ENCODE measurements around the gene INHBC. TPM values are rescaled to one million over a fixed set of nuclear protein-coding genes. Genes with fewer than 3 reads are reported as not detected.
"Not testable (repeated sequence)": the region's sequence is repeated elsewhere in the genome, so short reads cannot be mapped to it uniquely, and the experiment has no call there.

INHBC gene, protein sequence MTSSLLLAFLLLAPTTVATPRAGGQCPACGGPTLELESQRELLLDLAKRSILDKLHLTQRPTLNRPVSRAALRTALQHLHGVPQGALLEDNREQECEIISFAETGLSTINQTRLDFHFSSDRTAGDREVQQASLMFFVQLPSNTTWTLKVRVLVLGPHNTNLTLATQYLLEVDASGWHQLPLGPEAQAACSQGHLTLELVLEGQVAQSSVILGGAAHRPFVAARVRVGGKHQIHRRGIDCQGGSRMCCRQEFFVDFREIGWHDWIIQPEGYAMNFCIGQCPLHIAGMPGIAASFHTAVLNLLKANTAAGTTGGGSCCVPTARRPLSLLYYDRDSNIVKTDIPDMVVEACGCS
- 0.27 TPM for polyA plus RNA-seq (ENCODE audit: insufficient read length)
- long read RNA-seq, donor 1, result 0 reads
- long read RNA-seq, donor 2, result 0 reads
- long read RNA-seq, donor 3, result 0 reads
- long read RNA-seq, donor 4, result 0 reads
- long read RNA-seq, donor 5, result 0 reads
- long read RNA-seq, donor 6, result 0 reads
- long read RNA-seq, donor 7, result 0 reads
- long read RNA-seq, donor 8, result 0 reads

DNA sequence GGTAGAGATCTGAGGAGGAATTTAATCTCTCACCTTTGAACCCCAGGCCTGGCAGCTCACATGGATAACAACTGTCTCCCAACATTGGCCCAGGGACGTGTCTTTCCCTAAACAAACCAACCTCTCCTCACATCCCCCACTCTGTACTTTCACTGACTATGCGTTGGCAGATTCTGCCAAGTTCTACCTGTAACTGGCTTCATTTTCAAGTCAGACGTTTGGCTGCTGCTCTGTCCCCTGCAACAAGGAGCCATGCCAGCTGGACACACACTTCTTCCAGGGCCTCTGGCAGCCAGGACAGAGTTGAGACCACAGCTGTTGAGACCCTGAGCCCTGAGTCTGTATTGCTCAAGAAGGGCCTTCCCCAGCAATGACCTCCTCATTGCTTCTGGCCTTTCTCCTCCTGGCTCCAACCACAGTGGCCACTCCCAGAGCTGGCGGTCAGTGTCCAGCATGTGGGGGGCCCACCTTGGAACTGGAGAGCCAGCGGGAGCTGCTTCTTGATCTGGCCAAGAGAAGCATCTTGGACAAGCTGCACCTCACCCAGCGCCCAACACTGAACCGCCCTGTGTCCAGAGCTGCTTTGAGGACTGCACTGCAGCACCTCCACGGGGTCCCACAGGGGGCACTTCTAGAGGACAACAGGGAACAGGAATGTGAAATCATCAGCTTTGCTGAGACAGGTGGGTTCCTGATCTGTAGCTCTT, at the start of gene INHBC:
Gene INHBC (plus strand): TSS at position 268 of the 707 bp plus-strand sequence. CDS start 103 bp downstream, at position 371.
- DNase-seq, result no peak

GRCh38 chr12:57385586-57385985, 49.0 kb upstream of the INHBC start:
- DNase-seq, result no peak

- DNase-seq, result no peak
These were observed 48.3 kb upstream of the INHBC start for GRCh38 chr12:57386187-57386720.

GRCh38 chr12:57388425-57388824, 46.2 kb upstream of the INHBC start:
- no peak for DNase-seq

- DNase-seq, result no peak
These were observed 45.6 kb upstream of the INHBC start for GRCh38 chr12:57389033-57389432.

GRCh38 chr12:57390174-57390573, 44.4 kb upstream of the INHBC start:
- DNase-seq, result no peak

DNA sequence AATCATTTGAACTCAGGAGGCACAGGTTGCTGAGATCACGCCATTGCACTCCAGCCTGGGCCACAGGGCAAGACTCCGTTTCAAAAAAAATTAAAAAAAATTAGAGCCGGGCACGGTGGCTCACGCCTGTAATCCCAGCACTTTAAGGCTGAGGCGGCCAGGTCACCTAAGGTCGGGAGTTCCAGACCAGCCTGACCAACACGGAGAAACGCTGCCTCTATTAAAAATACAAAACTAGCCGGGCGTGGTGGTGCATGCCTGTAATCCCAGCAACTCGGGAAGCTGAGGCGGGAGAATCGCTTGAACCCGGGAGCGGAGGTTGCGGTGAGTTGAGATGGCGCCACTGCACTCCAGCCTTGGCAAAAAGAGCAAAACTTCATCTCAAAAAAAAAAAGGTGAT, 39.5 kb upstream of the INHBC start:
- no peak for DNase-seq

DNA sequence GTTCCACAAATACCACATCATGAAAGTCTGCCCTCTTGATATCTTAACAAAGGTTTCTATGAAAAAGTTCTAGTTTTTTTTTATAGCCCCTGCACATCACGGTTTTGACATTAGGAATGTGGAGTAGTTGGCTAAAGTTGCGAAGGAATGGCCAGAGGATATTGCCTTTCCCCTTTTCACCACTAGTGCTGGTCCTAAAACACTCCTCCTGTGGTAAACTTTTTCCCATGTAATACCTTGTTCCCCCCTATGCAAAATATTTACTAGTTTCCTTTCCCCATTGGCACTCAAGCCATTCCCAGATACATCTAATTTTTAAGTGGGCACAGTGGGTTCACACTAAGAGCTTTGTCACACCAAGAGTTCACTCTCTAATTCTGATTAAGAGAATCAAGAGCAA, 37.1 kb upstream of the INHBC start:
- no peak for DNase-seq

GRCh38 chr12:57399718-57400463, 34.7 kb upstream of the INHBC start:
- not testable (repeated sequence) for DNase-seq

DNA sequence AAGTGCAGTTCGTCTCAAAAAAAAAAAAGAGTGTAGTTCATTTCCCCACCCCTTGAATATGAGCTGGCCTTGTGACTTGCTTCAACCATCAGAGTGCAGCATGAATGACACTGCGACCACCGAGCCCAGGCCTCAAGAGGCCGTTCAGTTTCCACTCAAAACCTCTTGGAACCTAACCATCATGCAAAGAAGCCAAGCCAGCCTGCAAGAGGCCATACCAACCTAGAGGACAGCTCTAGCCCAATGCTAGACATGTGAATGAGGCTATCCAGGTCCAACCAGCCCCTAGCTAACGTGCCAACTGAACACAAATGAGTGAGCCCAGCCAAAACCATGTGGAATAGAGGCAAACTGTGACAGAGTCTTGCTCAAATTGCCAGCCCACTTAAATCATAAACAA, 33.4 kb upstream of the INHBC start:
- DNase-seq, result no peak

GRCh38 chr12:57402156-57402555, 32.4 kb upstream of the INHBC start:
- not testable (repeated sequence) for DNase-seq

- DNase-seq, result no peak
These were observed 29.5 kb upstream of the INHBC start for GRCh38 chr12:57404966-57405640.

- no peak for DNase-seq
These were observed 24.1 kb upstream of the INHBC start for GRCh38 chr12:57410534-57410933.

DNA sequence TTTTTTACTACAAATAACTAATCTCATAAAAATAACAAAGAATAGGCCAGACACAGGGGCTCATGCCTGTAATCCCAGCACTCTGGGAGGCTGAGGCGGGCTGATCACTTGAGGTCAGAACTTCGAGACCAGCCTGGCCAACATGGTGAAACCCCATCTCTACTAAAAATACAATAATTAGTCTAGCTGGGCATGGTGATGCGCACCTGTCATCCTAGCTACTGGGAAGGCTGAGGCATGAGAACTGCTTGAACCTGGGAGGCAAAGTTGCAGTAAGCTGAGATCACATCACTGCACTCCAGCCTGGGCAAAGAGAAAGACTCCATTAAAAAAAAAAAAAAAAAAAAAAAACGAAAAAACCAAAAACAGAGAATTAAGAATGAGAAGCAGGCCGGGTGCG, 20.4 kb upstream of the INHBC start:
- DNase-seq, result not testable (repeated sequence)

DNA sequence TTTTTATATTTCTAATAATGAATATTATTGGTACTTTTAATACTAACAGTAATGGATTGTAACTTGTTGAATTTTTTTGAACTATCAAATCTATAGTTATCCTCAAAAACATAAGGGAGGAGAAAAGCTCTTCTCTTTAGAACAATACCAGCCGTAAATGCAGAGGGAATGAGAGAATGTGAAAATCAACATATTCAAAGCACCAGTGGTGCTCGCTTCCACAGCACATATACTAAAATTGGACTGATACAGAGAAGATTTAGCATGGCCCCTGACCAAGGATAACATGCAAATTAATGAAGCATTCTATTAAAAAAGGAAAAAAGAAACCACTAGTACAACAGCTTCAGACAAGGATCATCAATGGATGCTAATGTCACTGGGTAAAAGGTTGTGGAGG, 19.5 kb upstream of the INHBC start:
- DNase-seq, result no peak

DNA sequence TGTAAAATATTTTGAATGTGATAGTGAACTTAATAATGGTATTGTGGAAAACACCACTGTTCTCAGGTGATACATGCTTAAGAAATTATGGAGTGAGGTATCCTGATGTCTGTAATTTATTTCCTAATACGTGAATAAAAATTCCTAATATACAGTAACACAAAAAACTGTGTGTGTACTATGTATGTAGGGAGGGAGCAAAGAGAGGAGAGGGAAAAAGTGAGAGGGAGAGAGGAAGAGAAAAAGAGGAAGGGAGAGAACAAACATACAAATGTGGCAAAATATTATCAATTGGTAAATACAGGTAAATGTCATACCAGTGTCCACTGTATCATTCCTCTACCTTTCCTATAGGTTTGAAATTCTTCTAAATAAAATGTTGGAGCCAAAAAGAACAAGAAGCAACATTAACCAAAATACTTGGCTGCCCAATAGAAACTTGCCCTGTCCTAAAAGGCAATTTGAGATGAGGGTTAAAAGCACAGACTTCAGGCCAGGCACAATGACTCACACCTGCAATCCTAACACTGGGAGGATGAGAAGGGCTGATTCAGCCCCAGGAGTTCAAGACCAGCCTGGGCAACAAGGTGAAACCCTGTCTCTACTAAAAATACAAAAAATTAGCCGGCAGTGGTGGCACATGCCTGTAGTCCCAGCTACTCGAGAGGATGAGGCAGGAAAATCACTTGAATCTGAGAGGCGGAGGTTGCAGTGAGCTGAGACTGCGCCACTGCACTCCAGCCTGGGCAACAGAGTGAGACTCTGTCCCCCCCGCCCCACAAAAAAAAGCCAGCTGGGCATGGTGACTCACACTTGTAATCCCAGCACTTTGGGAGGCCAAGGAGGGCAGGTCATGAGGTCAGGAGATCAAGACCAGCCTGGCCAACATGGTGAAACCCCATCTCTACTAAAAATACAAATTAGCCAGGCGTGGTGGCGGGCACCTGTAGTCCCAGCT, 18.3 kb upstream of the INHBC start:
- no peak for DNase-seq

- DNase-seq, result no peak
These were observed 16.3 kb upstream of the INHBC start for GRCh38 chr12:57418255-57418654.

GRCh38 chr12:57419495-57419894, 15.1 kb upstream of the INHBC start:
- no peak for DNase-seq

GRCh38 chr12:57420482-57420881, 14.1 kb upstream of the INHBC start:
- DNase-seq, result no peak

DNA sequence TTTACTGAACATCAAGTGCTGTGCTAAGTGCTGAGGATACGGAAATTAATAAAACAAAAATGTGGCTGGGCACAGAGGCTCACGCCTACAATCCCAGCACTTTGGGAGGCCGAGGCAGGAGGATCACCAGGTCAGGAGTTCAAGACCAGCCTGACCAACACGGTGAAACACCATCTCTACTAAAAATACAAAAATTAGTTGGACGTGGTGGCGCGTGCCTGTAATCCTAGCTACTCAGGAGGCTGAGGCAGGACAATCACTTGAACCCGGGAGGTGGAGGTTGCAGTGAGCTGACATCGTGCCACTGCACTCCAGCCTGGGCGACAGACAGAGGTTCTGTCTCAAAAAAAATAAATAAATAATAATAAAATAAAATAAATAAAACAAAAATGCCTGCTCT, 7.6 kb upstream of the INHBC start:
- not testable (repeated sequence) for DNase-seq
